Measurements from ENCODE around the gene LHPP.

LHPP gene

GRCh38 chr10:124423813-124424212 lies 37.8 kb upstream of the LHPP start:
- no peak overlapping the region for H3K9ac ChIP-seq (ENCODE audit: low read length)
- H3K36me3 ChIP-seq (ENCODE audit: insufficient read depth, low read length) = no peaks in the 10 kb centered on the region
- peaks cover 5% of the 10 kb centered on the region for H3K4me1 ChIP-seq (ENCODE audit: insufficient read depth, low read length, severe bottlenecking)
- H3F3A ChIP-seq (ENCODE audit: insufficient read depth, low read length) = no peaks in the 10 kb centered on the region
- H3K79me2 ChIP-seq (ENCODE audit: insufficient read depth, low read length) = no peaks in the 10 kb centered on the region
- H3K27me3 ChIP-seq (ENCODE audit: insufficient read depth, low read length) = no peaks in the 10 kb centered on the region; the same call in 1 of the 2 replicates
- H3K9me3 ChIP-seq (ENCODE audit: low read length) = no peaks in the 10 kb centered on the region
- H3K4me2 ChIP-seq (ENCODE audit: low read length) = no peak overlapping the region
- TF ChIP-seq CTCF (IDR thresholded peaks at IDR 0.05; ENCODE audit: low read length) (no peak), EZH2 (IDR thresholded peaks at IDR 0.05; ENCODE audit: borderline replicate concordance, low read length) (no peak)
- H3K4me3 ChIP-seq (ENCODE audit: low read depth, low read length, poor library complexity, severe bottlenecking) = no peak overlapping the region
- no peaks in the 10 kb centered on the region for H4K20me1 ChIP-seq (ENCODE audit: insufficient read depth, low read length)
- H3K9me2 ChIP-seq (ENCODE audit: low read depth, low read length) = no peaks in the 10 kb centered on the region
- no peak overlapping the region for H3K27ac ChIP-seq (ENCODE audit: low read depth, low read length, poor library complexity, severe bottlenecking)
- H2AFZ ChIP-seq (ENCODE audit: low read length) = no peak overlapping the region

GRCh38 chr10:124425227-124425962 lies 36.2 kb upstream of the LHPP start:
- Histone ChIP-seq H3K36me3 (ENCODE audit: insufficient read depth, low read length) (no peaks in the 10 kb centered on the region), H3K27me3 (ENCODE audit: insufficient read depth, low read length) (no peaks in the 10 kb centered on the region), H3K4me2 (ENCODE audit: low read length) (no peak overlapping the region), H3K79me2 (ENCODE audit: insufficient read depth, low read length) (no peaks in the 10 kb centered on the region), H2AFZ (ENCODE audit: low read length) (no peak overlapping the region), H3K4me1 (ENCODE audit: insufficient read depth, low read length, severe bottlenecking) (no peaks in the 10 kb centered on the region), H3F3A (ENCODE audit: insufficient read depth, low read length) (no peaks in the 10 kb centered on the region), H3K9me3 (ENCODE audit: low read length) (no peaks in the 10 kb centered on the region), H3K27ac (ENCODE audit: low read depth, low read length, poor library complexity, severe bottlenecking) (no peak overlapping the region), H3K4me3 (ENCODE audit: low read depth, low read length, poor library complexity, severe bottlenecking) (no peak overlapping the region), H3K9ac (ENCODE audit: low read length) (no peak overlapping the region), H3K9me2 (ENCODE audit: low read depth, low read length) (no peaks in the 10 kb centered on the region), H4K20me1 (ENCODE audit: insufficient read depth, low read length) (no peaks in the 10 kb centered on the region)
- TF ChIP-seq EZH2 (IDR thresholded peaks at IDR 0.05; ENCODE audit: borderline replicate concordance, low read length) (no peak), CTCF (IDR thresholded peaks at IDR 0.05; ENCODE audit: low read length) (no peak)

- no peak overlapping the region for H2AFZ ChIP-seq (ENCODE audit: low read length)
- H3K9ac ChIP-seq (ENCODE audit: low read length) = no peak overlapping the region
- H3K36me3 ChIP-seq (ENCODE audit: insufficient read depth, low read length) = no peaks in the 10 kb centered on the region
- H3K27ac ChIP-seq (ENCODE audit: low read depth, low read length, poor library complexity, severe bottlenecking) = no peak overlapping the region
- H3K4me3 ChIP-seq (ENCODE audit: low read depth, low read length, poor library complexity, severe bottlenecking) = no peak overlapping the region
- TF ChIP-seq CTCF (IDR thresholded peaks at IDR 0.05; ENCODE audit: low read length) = no peak
- TF ChIP-seq EZH2 (IDR thresholded peaks at IDR 0.05; ENCODE audit: borderline replicate concordance, low read length) = no peak
- H3K79me2 ChIP-seq (ENCODE audit: insufficient read depth, low read length) = no peaks in the 10 kb centered on the region
- no peaks in the 10 kb centered on the region for H3F3A ChIP-seq (ENCODE audit: insufficient read depth, low read length)
- H3K4me1 ChIP-seq (ENCODE audit: insufficient read depth, low read length, severe bottlenecking) = no peaks in the 10 kb centered on the region
- H3K4me2 ChIP-seq (ENCODE audit: low read length) = no peak overlapping the region
- H3K27me3 ChIP-seq (ENCODE audit: insufficient read depth, low read length) = no peaks in the 10 kb centered on the region
- H3K9me3 ChIP-seq (ENCODE audit: low read length) = no peaks in the 10 kb centered on the region
- H3K9me2 ChIP-seq (ENCODE audit: low read depth, low read length) = no peaks in the 10 kb centered on the region
- H4K20me1 ChIP-seq (ENCODE audit: insufficient read depth, low read length) = no peaks in the 10 kb centered on the region
Observed at GRCh38 chr10:124428207-124428777, 33.3 kb upstream of the LHPP start.
